ENCODE measurements around the gene CCDC32. TPM values are rescaled to one million over a fixed set of nuclear protein-coding genes. Genes with fewer than 3 reads are reported as not detected.

Gene CCDC32
- total and polyA plus RNA-seq, 2 of the 13 experiments (the other 11 are each of a cell fraction or from before 2014, with no cell fraction given) = 10.8 to 23.2 TPM

DNA sequence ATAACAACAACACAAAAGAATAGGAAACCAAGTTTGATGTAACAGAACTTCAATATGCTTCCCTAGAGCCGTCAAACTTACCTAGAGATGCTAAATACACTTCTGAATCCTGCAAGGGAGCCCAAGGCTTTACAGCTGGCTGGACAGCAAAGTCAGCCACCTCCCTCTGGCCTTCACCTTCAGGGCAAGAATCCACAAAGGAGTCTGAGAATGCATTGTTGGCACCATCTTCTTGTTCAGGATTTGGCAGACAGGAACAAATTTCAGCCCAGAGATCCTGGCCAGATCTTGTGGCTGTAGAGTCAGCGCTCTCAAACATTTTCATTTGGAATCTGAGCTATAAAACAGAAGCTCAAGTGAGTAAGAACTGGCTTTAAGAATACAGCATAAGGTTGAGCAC, 2.2 kb downstream of the CCDC32 start (continued):
- TF ChIP-seq, protein P1, sequence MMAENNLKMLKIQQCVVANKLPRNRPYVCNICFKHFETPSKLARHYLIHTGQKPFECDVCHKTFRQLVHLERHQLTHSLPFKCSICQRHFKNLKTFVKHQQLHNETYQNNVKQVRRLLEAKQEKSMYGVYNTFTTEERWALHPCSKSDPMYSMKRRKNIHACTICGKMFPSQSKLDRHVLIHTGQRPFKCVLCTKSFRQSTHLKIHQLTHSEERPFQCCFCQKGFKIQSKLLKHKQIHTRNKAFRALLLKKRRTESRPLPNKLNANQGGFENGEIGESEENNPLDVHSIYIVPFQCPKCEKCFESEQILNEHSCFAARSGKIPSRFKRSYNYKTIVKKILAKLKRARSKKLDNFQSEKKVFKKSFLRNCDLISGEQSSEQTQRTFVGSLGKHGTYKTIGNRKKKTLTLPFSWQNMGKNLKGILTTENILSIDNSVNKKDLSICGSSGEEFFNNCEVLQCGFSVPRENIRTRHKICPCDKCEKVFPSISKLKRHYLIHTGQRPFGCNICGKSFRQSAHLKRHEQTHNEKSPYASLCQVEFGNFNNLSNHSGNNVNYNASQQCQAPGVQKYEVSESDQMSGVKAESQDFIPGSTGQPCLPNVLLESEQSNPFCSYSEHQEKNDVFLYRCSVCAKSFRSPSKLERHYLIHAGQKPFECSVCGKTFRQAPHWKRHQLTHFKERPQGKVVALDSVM (CRISPR knock-in tag; IDR thresholded peaks at IDR 0.05) = no peak
- no peak for TF ChIP-seq PHB2 (IDR thresholded peaks at IDR 0.05; ENCODE audit: partially characterized antibody)
- no peak for TF ChIP-seq ZSCAN25 (CRISPR knock-in tag; IDR thresholded peaks at IDR 0.05)
- TF ChIP-seq SAP130 (CRISPR knock-in tag; IDR thresholded peaks at IDR 0.05; ENCODE audit: low read depth) = no peak
- TF ChIP-seq, protein P2, sequence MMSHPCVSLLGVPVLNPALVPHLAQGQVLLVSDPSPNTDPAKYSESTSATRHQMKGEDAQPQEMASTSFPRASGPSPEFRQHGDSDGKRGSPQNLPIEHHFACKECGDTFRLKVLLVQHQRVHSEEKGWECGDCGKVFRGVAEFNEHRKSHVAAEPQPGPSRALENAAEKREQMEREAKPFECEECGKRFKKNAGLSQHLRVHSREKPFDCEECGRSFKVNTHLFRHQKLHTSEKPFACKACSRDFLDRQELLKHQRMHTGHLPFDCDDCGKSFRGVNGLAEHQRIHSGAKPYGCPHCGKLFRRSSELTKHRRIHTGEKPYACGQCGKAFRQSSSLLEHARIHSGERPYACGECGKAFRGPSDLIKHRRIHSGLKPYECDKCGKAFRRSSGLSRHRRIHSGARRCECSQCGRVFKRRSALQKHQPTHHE (CRISPR knock-in tag; IDR thresholded peaks at IDR 0.05; ENCODE audit: borderline replicate concordance) = no peak
- TF ChIP-seq BRCA1 (CRISPR knock-in tag; IDR thresholded peaks at IDR 0.05) = no peak
- no peak for TF ChIP-seq ZBTB7B (CRISPR knock-in tag; IDR thresholded peaks at IDR 0.05)

DNA sequence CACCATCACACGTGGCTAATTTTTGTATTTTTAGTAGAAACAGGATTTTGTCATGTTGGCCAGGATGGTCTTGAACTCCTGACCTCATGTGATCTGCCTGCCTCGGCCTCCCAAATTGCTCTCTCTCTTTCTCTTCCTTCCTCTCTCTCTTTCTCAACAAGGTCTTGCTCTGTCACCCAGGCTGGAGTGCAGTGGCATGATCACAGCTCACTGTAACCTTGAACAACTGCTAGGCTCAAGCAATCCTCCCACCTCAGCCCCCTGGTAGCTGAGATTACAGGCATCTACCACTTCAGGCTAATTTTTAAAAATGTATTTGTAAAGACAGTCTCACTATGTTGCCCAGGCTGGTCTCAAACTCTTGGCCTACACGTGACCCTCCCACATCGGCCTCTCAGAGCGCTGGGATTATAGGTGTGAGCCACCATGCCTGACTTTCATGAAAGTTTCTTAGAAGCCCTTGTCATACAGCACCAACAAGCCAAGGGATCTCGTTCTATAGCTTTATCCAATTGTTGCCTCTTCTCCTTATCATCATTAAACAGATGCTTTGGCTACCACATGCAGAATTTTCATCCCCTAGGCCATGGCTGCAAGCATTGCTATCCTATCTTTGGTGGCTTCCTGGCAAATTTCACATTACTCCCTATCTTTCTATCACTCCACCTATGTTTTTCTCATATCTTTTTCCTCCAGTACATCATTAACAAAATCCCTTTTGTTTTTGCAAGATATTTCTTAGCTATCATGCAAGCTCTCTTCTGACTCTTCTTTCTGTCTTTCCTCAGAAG, 5.7 kb downstream of the CCDC32 start:
- Histone ChIP-seq H3K79me2 (ENCODE audit: insufficient read depth, low read length) (peaks cover under 1% of the 10 kb centered on the region), H2AFZ (ENCODE audit: low read length) (no peak overlapping the region), H3K4me1 (ENCODE audit: insufficient read depth, low read length) (peaks cover 8% of the 10 kb centered on the region), H3K36me3 (replicated peaks in 1 of 2; ENCODE audit: control insufficient read depth in 1 of 2, insufficient read depth in 2 of 2, low read length in 2 of 2) (peaks cover 4 to 14% of the 10 kb centered on the region in 2 experiments; a peak in 4 of 5 replicates), H3K9me3 (ENCODE audit: low read length) (no peaks in the 10 kb centered on the region), H3K4me3 (replicated peaks in 1 of 3; ENCODE audit: insufficient read depth in 1 of 3, low read depth in 2 of 3, low read length in 3 of 3) (no peak overlapping the region), H3K27ac (ENCODE audit: extremely low read length, insufficient read depth, low read length) (no peak overlapping the region), H4K20me1 (ENCODE audit: insufficient read depth, low read length) (no peaks in the 10 kb centered on the region), H3K4me2 (ENCODE audit: low read depth, low read length) (no peak overlapping the region), H3K27me3 (ENCODE audit: control insufficient read depth in 1 of 2, insufficient read depth in 2 of 2, low read length in 2 of 2) (no peaks in the 10 kb centered on the region), H3K9ac (ENCODE audit: insufficient read depth, low read depth, low read length) (no peak overlapping the region)
- no TSS peak for BruUV-seq (replicated peaks)
- ChIA-PET POLR2A (no interaction called here), CTCF (ENCODE audit: low intra/inter-chr PET ratio, low total read pairs) (no interaction called here)
- FAIRE-seq (no peak), ATAC-seq (no peak), DNase-seq (ENCODE audit: low spot score) (no peak)
- 91% methylated on average over 6 of the region's 6 CpGs for WGBS (ENCODE audit: low lambda C conversion rate)
- intact Hi-C loops (cut with micrococcal nuclease; ENCODE audit: unreplicated experiment) = no loop called here
- in situ Hi-C loops (cut with HindIII; ENCODE audit: extremely low pct_ligation_motif_present, low pct_unique_long_range_greater_than_20kb) = no loop called here
- TF ChIP-seq NR1H2 (CRISPR knock-in tag; IDR thresholded peaks at IDR 0.05; ENCODE audit: borderline replicate concordance, low read depth) (no peak), TARDBP (CRISPR knock-in tag; IDR thresholded peaks at IDR 0.05) (no peak), MED8 (CRISPR knock-in tag; IDR thresholded peaks at IDR 0.05; ENCODE audit: insufficient replicate concordance) (no peak), ZNF530 (CRISPR knock-in tag; IDR thresholded peaks at IDR 0.05; ENCODE audit: low read depth) (no peak), PCBP1 (IDR thresholded peaks at IDR 0.05; ENCODE audit: borderline replicate concordance, low read depth, low read length) (no peak), HIVEP1 (CRISPR knock-in tag; IDR thresholded peaks at IDR 0.05) (no peak), ZNF260 (CRISPR knock-in tag; IDR thresholded peaks at IDR 0.05; ENCODE audit: borderline replicate concordance, low read depth) (no peak), SMAD3 (CRISPR knock-in tag; IDR thresholded peaks at IDR 0.05) (no peak)
- TF ChIP-seq, protein P3, sequence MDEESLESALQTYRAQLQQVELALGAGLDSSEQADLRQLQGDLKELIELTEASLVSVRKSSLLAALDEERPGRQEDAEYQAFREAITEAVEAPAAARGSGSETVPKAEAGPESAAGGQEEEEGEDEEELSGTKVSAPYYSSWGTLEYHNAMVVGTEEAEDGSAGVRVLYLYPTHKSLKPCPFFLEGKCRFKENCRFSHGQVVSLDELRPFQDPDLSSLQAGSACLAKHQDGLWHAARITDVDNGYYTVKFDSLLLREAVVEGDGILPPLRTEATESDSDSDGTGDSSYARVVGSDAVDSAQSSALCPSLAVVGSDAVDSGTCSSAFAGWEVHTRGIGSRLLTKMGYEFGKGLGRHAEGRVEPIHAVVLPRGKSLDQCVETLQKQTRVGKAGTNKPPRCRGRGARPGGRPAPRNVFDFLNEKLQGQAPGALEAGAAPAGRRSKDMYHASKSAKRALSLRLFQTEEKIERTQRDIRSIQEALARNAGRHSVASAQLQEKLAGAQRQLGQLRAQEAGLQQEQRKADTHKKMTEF (CRISPR knock-in tag; IDR thresholded peaks at IDR 0.05) = no peak
- TF ChIP-seq, protein P4, sequence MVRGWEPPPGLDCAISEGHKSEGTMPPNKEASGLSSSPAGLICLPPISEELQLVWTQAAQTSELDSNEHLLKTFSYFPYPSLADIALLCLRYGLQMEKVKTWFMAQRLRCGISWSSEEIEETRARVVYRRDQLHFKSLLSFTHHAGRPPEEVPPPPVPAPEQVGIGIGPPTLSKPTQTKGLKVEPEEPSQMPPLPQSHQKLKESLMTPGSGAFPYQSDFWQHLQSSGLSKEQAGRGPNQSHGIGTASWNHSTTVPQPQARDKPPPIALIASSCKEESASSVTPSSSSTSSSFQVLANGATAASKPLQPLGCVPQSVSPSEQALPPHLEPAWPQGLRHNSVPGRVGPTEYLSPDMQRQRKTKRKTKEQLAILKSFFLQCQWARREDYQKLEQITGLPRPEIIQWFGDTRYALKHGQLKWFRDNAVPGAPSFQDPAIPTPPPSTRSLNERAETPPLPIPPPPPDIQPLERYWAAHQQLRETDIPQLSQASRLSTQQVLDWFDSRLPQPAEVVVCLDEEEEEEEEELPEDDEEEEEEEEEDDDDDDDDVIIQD (CRISPR knock-in tag; IDR thresholded peaks at IDR 0.05; ENCODE audit: low read depth) = no peak
